ENCODE results near the gene GRK3.
"Not testable (repeated sequence)": the region's sequence is repeated elsewhere in the genome, so short reads cannot be mapped to it uniquely, and the experiment has no call there.

GRK3 gene

DNA sequence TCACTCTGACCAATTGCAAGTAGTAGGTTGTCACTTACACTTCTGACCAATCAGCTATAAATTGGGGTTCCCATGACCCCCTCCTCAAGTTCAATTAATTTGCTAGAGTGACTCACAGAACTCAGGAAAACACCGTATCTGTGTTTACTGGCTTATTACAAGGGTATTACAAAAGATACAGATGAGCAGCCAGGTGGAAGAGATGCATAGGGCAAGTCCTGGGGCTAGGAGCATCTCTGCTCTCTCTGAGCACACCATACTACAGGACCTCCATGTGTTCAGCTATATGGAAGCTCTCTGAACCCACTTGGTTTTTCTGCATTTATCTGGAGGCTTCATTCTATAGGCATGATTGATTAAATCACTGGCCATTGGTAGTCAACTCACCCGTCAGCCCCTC, 11.3 kb upstream of the GRK3 start:
- DNase-seq (ENCODE audit: extremely low spot score), result no peak

DNA sequence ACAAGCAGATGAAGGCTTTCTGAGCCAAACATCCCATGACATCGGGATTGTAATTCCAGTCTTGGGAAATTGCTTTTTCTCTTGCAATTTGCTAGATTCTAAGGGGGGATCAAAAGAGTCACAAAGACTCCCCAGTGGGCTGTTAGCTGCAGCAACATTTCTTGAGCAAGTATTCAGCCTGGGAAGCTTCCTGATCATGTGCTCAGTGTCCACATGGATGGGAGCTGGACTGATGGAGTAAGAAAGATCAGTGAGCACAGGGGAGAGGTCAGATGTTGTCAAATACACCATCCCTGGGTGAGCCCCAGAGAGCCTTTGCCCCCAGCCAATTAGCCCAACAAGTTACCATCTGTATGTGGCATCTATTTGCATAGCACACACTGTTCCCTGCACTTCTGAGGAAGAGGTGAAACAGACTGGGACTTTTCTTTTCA, 10.2 kb upstream of the GRK3 start:
- TF ChIP-seq HDGF (IDR thresholded peaks at IDR 0.05; ENCODE audit: borderline replicate concordance), result no peak
- no peak for TF ChIP-seq ELF4 (IDR thresholded peaks at IDR 0.05)
- TF ChIP-seq LEF1 (IDR thresholded peaks at IDR 0.05; ENCODE audit: borderline replicate concordance), result no peak
- no peak for DNase-seq (ENCODE audit: extremely low spot score)
- ChIA-PET CTCF (interaction anchor here (2.0 kb wide), 1 partner anchor 10 kb away, joined by 5 read pairs; no protein-coding TSS in a partner anchor), POLR2A (interaction anchor here (1.7 kb wide), 1 partner anchor 10 kb away, joined by 3 read pairs; no protein-coding TSS in a partner anchor)

More for the DNA sequence above, 11.3 kb upstream of the GRK3 start:
- POLR2A ChIA-PET, result interaction anchor here (1.7 kb wide), 1 partner anchor 11 kb away, joined by 3 read pairs; no protein-coding TSS in a partner anchor
- TF ChIP-seq CTBP1 (IDR thresholded peaks at IDR 0.05; ENCODE audit: borderline replicate concordance) (no peak), L3MBTL2 (conservative IDR thresholded peaks at IDR 0.05) (no peak), FOXA1 (IDR thresholded peaks at IDR 0.05) (no peak), SUZ12 (IDR thresholded peaks at IDR 0.05) (no peak), FOXM1 (IDR thresholded peaks at IDR 0.05; ENCODE audit: borderline replicate concordance) (no peak), HDGF (IDR thresholded peaks at IDR 0.05; ENCODE audit: borderline replicate concordance) (no peak), ZNF384 (IDR thresholded peaks at IDR 0.05) (no peak), ARNT (IDR thresholded peaks at IDR 0.05) (no peak), TARDBP (IDR thresholded peaks at IDR 0.05) (no peak)
- CTCF ChIA-PET, result interaction anchor here (0.6 to 2.0 kb wide), 2 partner anchors 9 to 907 kb away, joined by 3 to 5 read pairs; no protein-coding TSS in a partner anchor

- ChIA-PET POLR2A (interaction anchor here (1.7 kb wide), 1 partner anchor 9 kb away, joined by 3 read pairs; no protein-coding TSS in a partner anchor), CTCF (interaction anchor here (2.0 kb wide), 1 partner anchor 11 kb away, joined by 5 read pairs; no protein-coding TSS in a partner anchor)
- DNase-seq (ENCODE audit: extremely low spot score), result no peak
- TF ChIP-seq L3MBTL2 (conservative IDR thresholded peaks at IDR 0.05) (no peak), SUZ12 (IDR thresholded peaks at IDR 0.05) (no peak), FOXK2 (IDR thresholded peaks at IDR 0.05) (no peak), CTBP1 (IDR thresholded peaks at IDR 0.05; ENCODE audit: borderline replicate concordance) (no peak), HDGF (IDR thresholded peaks at IDR 0.05; ENCODE audit: borderline replicate concordance) (no peak), ZNF384 (IDR thresholded peaks at IDR 0.05) (no peak), NFRKB (IDR thresholded peaks at IDR 0.05) (no peak), FOXM1 (IDR thresholded peaks at IDR 0.05; ENCODE audit: borderline replicate concordance) (no peak), ARNT (IDR thresholded peaks at IDR 0.05) (no peak), TARDBP (IDR thresholded peaks at IDR 0.05) (no peak), BHLHE40 (IDR thresholded peaks at IDR 0.05; ENCODE audit: borderline replicate concordance) (no peak)
- TF ChIP-seq, protein P1, sequence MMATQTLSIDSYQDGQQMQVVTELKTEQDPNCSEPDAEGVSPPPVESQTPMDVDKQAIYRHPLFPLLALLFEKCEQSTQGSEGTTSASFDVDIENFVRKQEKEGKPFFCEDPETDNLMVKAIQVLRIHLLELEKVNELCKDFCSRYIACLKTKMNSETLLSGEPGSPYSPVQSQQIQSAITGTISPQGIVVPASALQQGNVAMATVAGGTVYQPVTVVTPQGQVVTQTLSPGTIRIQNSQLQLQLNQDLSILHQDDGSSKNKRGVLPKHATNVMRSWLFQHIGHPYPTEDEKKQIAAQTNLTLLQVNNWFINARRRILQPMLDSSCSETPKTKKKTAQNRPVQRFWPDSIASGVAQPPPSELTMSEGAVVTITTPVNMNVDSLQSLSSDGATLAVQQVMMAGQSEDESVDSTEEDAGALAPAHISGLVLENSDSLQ (IDR thresholded peaks at IDR 0.05), result no peak
Observed at GRCh38 chr22:25554689-25555088, 9.8 kb upstream of the GRK3 start.

DNA sequence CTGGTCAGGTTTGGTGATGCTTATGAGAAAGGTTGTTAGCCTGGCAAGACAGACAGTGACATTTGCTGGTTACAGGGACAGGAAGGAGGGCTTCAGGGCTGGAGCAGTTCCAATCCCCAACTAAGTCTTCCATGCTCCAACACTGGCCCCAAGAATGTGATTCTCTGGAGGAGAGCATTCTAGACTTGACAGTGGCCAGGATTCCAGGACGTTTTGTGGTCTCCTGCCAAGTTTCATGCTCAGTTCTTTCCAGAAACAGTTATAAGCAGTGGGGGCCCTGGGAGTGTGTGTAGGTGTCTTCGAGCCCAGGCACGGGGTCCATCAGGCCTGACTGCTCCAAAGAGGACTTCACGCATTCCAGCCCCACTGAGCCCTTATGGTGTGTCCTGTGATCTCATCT, 8.9 kb upstream of the GRK3 start:
- POLR2A ChIA-PET, result no interaction called here
- CTCF ChIA-PET, result interaction anchor here (1.0 kb wide), 1 partner anchor 12 kb away, joined by 3 read pairs; no protein-coding TSS in a partner anchor
- DNase-seq (ENCODE audit: extremely low spot score), result no peak
- no peak for TF ChIP-seq L3MBTL2 (conservative IDR thresholded peaks at IDR 0.05)
- no peak for TF ChIP-seq CTBP1 (IDR thresholded peaks at IDR 0.05; ENCODE audit: borderline replicate concordance)
- no peak for TF ChIP-seq ELF4 (IDR thresholded peaks at IDR 0.05)
- no peak for TF ChIP-seq TARDBP (IDR thresholded peaks at IDR 0.05)
- no peak for TF ChIP-seq HDGF (IDR thresholded peaks at IDR 0.05; ENCODE audit: borderline replicate concordance)
- TF ChIP-seq SP1 (IDR thresholded peaks at IDR 0.05), result no peak
- TF ChIP-seq BHLHE40 (IDR thresholded peaks at IDR 0.05; ENCODE audit: borderline replicate concordance), result no peak
- TF ChIP-seq LEF1 (IDR thresholded peaks at IDR 0.05; ENCODE audit: borderline replicate concordance), result no peak
- no peak for TF ChIP-seq FOXM1 (IDR thresholded peaks at IDR 0.05; ENCODE audit: borderline replicate concordance)
- no peak for TF ChIP-seq FOXA1 (IDR thresholded peaks at IDR 0.05)
- no peak for TF ChIP-seq ARNT (IDR thresholded peaks at IDR 0.05)
- TF ChIP-seq, protein P1 (IDR thresholded peaks at IDR 0.05), result no peak
- no peak for TF ChIP-seq NFRKB (IDR thresholded peaks at IDR 0.05)
- TF ChIP-seq ZNF384 (IDR thresholded peaks at IDR 0.05), result no peak

- CTCF ChIA-PET, result interaction anchor here (1.2 kb wide), 1 partner anchor 12 kb away, joined by 4 read pairs; no protein-coding TSS in a partner anchor
- POLR2A ChIA-PET, result no interaction called here
Observed at GRCh38 chr22:25557218-25557617, 7.3 kb upstream of the GRK3 start.

DNA sequence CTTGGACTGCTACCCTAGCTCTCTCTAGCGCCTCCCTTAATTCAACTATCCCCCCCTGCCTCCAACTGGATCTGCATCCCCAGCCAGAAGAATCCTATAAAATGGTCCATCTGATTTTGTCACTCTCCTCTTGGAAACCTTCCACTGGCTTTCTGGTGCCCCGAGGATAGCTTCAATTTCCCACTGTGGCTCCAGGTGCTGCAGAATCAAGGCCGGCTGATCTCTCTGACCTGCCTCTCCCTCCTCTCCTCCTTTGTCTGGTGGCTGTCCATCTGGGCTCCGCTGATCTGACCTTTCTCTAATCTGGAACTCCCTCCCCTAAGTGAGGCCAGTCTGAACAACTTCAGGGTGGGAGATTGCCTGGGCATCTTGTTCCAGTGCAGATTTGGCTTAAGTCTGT, 6.1 kb upstream of the GRK3 start:
- ChIA-PET CTCF (interaction anchor here (1.2 kb wide), 1 partner anchor 14 kb away, joined by 4 read pairs; no protein-coding TSS in a partner anchor), POLR2A (no interaction called here)
- DNase-seq (ENCODE audit: extremely low spot score), result no peak
- no peak for TF ChIP-seq ARNT (IDR thresholded peaks at IDR 0.05)
- TF ChIP-seq NFRKB (IDR thresholded peaks at IDR 0.05), result no peak
- TF ChIP-seq SUZ12 (IDR thresholded peaks at IDR 0.05), result no peak
- no peak for TF ChIP-seq L3MBTL2 (conservative IDR thresholded peaks at IDR 0.05)
- no peak for TF ChIP-seq SP1 (IDR thresholded peaks at IDR 0.05)
- TF ChIP-seq, protein P1 (IDR thresholded peaks at IDR 0.05), result no peak
- TF ChIP-seq FOXK2 (IDR thresholded peaks at IDR 0.05), result no peak
- TF ChIP-seq ELF4 (IDR thresholded peaks at IDR 0.05), result no peak
- TF ChIP-seq ZNF384 (IDR thresholded peaks at IDR 0.05), result no peak
- no peak for TF ChIP-seq FOXM1 (IDR thresholded peaks at IDR 0.05; ENCODE audit: borderline replicate concordance)
- no peak for TF ChIP-seq BHLHE40 (IDR thresholded peaks at IDR 0.05; ENCODE audit: borderline replicate concordance)
- no peak for TF ChIP-seq HDGF (IDR thresholded peaks at IDR 0.05; ENCODE audit: borderline replicate concordance)
- no peak for TF ChIP-seq FOXA1 (IDR thresholded peaks at IDR 0.05)
- TF ChIP-seq TARDBP (IDR thresholded peaks at IDR 0.05), result no peak
- TF ChIP-seq CTBP1 (IDR thresholded peaks at IDR 0.05; ENCODE audit: borderline replicate concordance), result no peak

More at GRCh38 chr22:25557218-25557617, 7.3 kb upstream of the GRK3 start:
- TF ChIP-seq SUZ12 (IDR thresholded peaks at IDR 0.05), result no peak
- no peak for DNase-seq (ENCODE audit: extremely low spot score)

DNA sequence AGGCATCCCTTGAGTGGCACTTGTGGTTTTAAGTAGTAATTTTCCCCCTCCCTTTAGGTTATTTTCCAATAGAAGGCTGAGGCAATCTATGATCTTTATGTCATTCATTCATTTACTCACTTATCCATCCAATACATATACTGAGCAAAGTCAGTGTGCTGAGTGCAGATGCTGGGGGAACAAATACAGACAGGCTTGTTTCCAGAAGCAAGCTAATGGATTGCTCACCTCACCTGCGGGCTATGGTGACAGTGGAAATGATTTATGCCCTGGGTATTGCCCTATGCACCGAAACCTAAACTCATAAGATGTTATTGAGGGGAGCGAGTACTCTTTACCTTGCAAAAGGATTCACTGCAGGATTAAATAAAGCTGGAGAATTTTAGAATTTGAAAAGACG, 4.6 kb upstream of the GRK3 start:
- POLR2A ChIA-PET; DNase-seq (ENCODE audit: extremely low spot score): not testable (repeated sequence)
- CTCF ChIA-PET, result interaction anchor here (0.6 kb wide), 1 partner anchor 184 kb away, joined by 3 read pairs; no protein-coding TSS in a partner anchor

DNA sequence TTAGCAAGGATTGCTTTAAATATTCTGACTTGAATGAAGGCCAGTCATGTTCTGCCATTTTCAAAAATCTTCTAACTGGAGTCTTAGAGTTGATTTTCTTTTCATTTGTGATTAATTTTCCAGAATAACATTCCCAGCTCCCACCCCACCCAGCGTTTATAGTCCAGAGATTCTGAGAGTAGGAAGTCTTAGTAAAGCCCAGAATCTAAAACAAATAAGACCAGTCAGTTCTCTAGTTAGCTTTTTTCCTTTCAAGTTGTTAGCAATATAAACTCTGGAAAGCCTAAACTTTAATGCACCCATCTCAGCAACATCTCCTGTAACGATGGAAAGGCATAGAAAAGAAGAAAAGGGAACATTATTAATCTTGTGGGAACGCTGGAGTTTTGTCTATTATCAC, 3.3 kb upstream of the GRK3 start:
- DNase-seq (ENCODE audit: extremely low spot score); POLR2A ChIA-PET; CTCF ChIA-PET: not testable (repeated sequence)

- DNase-seq (ENCODE audit: extremely low spot score); POLR2A ChIA-PET: not testable (repeated sequence)
- CTCF ChIA-PET, result interaction anchor here (0.7 kb wide), 1 partner anchor 14 kb away, joined by 4 read pairs; no protein-coding TSS in a partner anchor
Observed at GRCh38 chr22:25561927-25562326, 2.5 kb upstream of the GRK3 start.

DNA sequence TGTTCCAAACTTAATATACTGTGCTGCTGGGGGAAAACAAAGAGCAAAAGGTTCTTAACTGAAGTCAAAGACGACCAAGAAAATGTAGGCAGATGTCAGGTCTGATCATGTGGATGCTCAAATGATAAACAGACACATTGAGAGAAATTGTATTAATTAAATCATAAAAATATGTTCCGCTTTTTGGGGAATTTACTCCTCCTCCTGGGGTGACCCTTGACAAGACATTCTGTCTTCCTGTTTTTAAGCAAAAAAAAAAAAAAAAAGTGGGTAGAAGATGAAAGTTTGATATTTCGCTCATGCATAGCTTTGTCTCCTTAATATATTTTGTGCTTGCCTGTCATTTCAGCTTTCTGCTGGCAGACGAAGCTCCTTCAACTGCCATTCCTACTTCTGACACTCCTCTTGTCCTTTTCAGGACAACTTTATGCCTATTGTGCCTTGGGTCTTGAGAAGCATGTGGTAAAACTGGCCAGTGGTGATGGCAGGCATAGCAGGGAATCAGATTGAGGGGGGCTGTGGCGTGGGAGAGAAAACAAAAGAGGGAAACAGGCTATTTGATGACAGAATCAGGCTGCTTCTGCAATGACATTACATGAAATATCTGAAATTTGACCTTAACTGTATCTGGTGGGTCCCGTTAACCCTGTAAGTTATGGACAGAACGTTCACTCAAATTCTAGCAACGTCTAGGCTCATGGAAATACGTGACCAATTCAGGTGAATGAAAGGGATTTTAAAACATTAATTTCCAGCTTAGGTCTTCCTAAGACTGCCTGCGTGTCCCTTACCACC, 1.3 kb upstream of the GRK3 start:
- DNase-seq (ENCODE audit: extremely low spot score); CTCF ChIA-PET: not testable (repeated sequence)
- POLR2A ChIA-PET, result interaction anchor here (0.5 kb wide), 1 partner anchor 86 kb away, joined by 3 read pairs; no protein-coding TSS in a partner anchor
